Caco-2 (cell line): ENCODE measurements around the gene CDRT15. TPM values are rescaled to one million over a fixed set of nuclear protein-coding genes. Genes with fewer than 3 reads are reported as not detected.

Experiments
- BruUV-seq: library from RNA; stranded (reverse); fragments of 400-500 nt; replicated peaks from 2 replicates; lab custom pipeline; 2021; lab: Mats Ljungman, UMichigan
- CTCF ChIA-PET: fragments of 300-600 bp; sonication (Branson Sonifier 250); formaldehyde crosslinking; loops from one replicate; lab custom pipeline; 2022; ENCODE audit warnings: antibody characterized with exemption; lab: Charles Lee
- POLR2A ChIA-PET: fragments of 300-600 bp; sonication (Branson Sonifier 250); formaldehyde crosslinking; loops from one replicate; lab custom pipeline; 2022; ENCODE audit warnings: antibody characterized with exemption; lab: Charles Lee
- DNase-seq, 2 experiments: peaks; one replicate each; pipeline versions ENCODE4 v3.0.0 to v3.0.0-alpha.2; 2020 to 2022
- H3K27me3 ChIP-seq: replicated peaks from 2 replicates; pipeline ENCODE4 v1.6.0; 2011; ENCODE audit warnings: low read length; ENCODE audit not compliant: control insufficient read depth, insufficient read depth
- H3K36me3 ChIP-seq: 2 replicates; pipeline ENCODE4 v1.5.1; 2011; ENCODE audit warnings: low read length; ENCODE audit not compliant: control insufficient read depth, insufficient read depth
- H3K4me1 ChIP-seq: fragments of 250-450 bp; sonication (Bioruptor Pico); 2 replicates; pipeline ENCODE4 v1.5.1; 2020; ENCODE audit warnings: mild to moderate bottlenecking
- H3K4me3 ChIP-seq: 2 replicates; pipeline ENCODE4 v1.5.1; 2011; ENCODE audit warnings: low read depth, mild to moderate bottlenecking, control low read depth, low read length
- H3K9me3 ChIP-seq: fragments of 250-450 bp; sonication (Bioruptor Pico); 2 replicates; pipeline ENCODE4 v1.5.1; 2020; ENCODE audit warnings: mild to moderate bottlenecking, moderate library complexity
- H3K27ac Mint-ChIP-seq: one replicate; pipeline ENCODE4 v1.8.0; 2022; ENCODE audit warnings: mixed read lengths; ENCODE audit not compliant: unreplicated experiment
- H3K27me3 Mint-ChIP-seq: one replicate; pipeline ENCODE4 v1.8.0; 2022; ENCODE audit warnings: mixed read lengths; ENCODE audit not compliant: insufficient read depth, unreplicated experiment
- H3K36me3 Mint-ChIP-seq: one replicate; pipeline ENCODE4 v1.8.0; 2022; ENCODE audit warnings: mild to moderate bottlenecking, mixed read lengths; ENCODE audit not compliant: insufficient read depth, unreplicated experiment
- H3K4me1 Mint-ChIP-seq: one replicate; pipeline ENCODE4 v1.8.0; 2022; ENCODE audit warnings: low read depth, mixed read lengths; ENCODE audit not compliant: unreplicated experiment
- H3K4me3 Mint-ChIP-seq: one replicate; pipeline ENCODE4 v1.8.0; 2022; ENCODE audit warnings: mild to moderate bottlenecking, moderate library complexity, mixed read lengths; ENCODE audit not compliant: unreplicated experiment
- H3K9me3 Mint-ChIP-seq: one replicate; pipeline ENCODE4 v1.8.0; 2022; ENCODE audit warnings: mixed read lengths; ENCODE audit not compliant: unreplicated experiment
- intact Hi-C: fragments of 100-400 bp; cut with micrococcal nuclease; formaldehyde crosslinking; loops from one replicate; pipeline ENCODE4 v1.10.0; 2022; ENCODE audit not compliant: unreplicated experiment
- total RNA-seq: library from RNA; stranded (reverse); gene quantifications from 2 replicates; pipeline ENCODE4 v1.2.3, GENCODE V29; 2022
- TF ChIP-seq, protein P1 (sequence below), 2 experiments: fragments of 200-600 bp in 1 of 2; IDR thresholded peaks; 1 replicate in 1 of 2; 2 replicates in 1 of 2; pipeline versions ENCODE4 v1.5.1 to v1.8.0; 2011 to 2022; ENCODE audit warnings: antibody characterized with exemption in 1 of 2, control low read depth in 1 of 2, inconsistent platforms in 1 of 2, low read depth in 1 of 2, low read length in 1 of 2, mild to moderate bottlenecking in 1 of 2, moderate library complexity in 1 of 2; ENCODE audit not compliant: insufficient read depth in 1 of 2, severe bottlenecking in 1 of 2, unreplicated experiment in 1 of 2

Gene CDRT15
- total RNA-seq, 1 experiment from 2014 or later: not detected

DNA sequence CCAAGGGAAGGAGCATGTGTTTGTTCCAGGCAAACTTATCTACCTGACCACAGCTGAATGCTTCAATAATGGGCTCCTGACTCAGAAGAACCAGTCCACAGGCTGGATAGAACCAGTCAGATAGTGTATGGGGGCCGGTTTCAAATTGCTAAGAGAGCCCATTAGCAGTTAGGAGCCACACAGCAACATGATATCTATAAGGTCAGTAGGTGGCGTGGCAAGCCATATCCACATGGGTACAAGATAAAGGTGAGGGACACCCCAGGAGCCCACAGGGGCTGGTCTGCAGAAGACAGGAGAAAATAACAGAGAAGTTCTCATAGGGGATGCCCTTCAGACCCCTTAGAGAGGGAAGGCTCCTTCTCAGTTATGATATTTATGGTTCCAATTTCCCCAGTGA lies 31.6 kb upstream of the CDRT15 start:
- no peak for DNase-seq
- Mint-ChIP-seq H3K27me3 (peaks cover 6% of the 10 kb centered on the region), H3K9me3 (no peaks in the 10 kb centered on the region), H3K36me3 (no peaks in the 10 kb centered on the region), H3K27ac (no peak overlapping the region), H3K4me3 (no peak overlapping the region), H3K4me1 (no peaks in the 10 kb centered on the region)
- Histone ChIP-seq H3K9me3 (no peaks in the 10 kb centered on the region), H3K4me1 (no peaks in the 10 kb centered on the region), H3K4me3 (no peak overlapping the region), H3K36me3 (no peaks in the 10 kb centered on the region), H3K27me3 (no peaks in the 10 kb centered on the region)
- CTCF ChIA-PET: no interaction called here
- POLR2A ChIA-PET: no interaction called here
- intact Hi-C loops: no loop called here
- BruUV-seq: no TSS peak
- TF ChIP-seq, protein P1, sequence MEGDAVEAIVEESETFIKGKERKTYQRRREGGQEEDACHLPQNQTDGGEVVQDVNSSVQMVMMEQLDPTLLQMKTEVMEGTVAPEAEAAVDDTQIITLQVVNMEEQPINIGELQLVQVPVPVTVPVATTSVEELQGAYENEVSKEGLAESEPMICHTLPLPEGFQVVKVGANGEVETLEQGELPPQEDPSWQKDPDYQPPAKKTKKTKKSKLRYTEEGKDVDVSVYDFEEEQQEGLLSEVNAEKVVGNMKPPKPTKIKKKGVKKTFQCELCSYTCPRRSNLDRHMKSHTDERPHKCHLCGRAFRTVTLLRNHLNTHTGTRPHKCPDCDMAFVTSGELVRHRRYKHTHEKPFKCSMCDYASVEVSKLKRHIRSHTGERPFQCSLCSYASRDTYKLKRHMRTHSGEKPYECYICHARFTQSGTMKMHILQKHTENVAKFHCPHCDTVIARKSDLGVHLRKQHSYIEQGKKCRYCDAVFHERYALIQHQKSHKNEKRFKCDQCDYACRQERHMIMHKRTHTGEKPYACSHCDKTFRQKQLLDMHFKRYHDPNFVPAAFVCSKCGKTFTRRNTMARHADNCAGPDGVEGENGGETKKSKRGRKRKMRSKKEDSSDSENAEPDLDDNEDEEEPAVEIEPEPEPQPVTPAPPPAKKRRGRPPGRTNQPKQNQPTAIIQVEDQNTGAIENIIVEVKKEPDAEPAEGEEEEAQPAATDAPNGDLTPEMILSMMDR (IDR thresholded peaks at IDR 0.05; ENCODE audit: insufficient read depth in 1 of 2, low read depth in 1 of 2, low read length in 1 of 2, severe bottlenecking in 1 of 2, unreplicated experiment in 1 of 2): no peak

DNA sequence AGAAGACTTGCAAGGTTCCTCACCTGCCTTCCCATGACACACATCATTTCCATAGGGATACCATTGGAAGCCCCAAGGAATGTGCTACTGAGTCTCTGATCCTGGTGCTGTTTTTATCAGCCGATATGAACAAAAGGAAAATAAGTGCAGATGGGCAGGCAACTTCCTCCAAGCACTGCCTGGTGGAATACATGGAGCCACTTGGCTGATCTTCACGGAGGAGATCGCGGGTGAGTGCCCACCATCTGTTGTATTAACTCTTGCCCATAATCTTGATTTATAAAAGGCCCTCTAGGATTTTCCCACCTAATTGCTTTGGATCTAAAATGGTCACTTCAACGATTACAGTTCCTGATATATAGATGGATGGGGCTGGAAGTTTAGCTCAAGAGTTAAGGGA lies 24.7 kb upstream of the CDRT15 start:
- TF ChIP-seq, protein P1 (IDR thresholded peaks at IDR 0.05; ENCODE audit: insufficient read depth in 1 of 2, low read depth in 1 of 2, low read length in 1 of 2, severe bottlenecking in 1 of 2, unreplicated experiment in 1 of 2): no peak
- Mint-ChIP-seq H3K36me3 (no peaks in the 10 kb centered on the region), H3K27ac (no peak overlapping the region), H3K27me3 (no peaks in the 10 kb centered on the region), H3K4me1 (no peaks in the 10 kb centered on the region), H3K4me3 (no peak overlapping the region), H3K9me3 (peaks cover 8% of the 10 kb centered on the region)
- H3K9me3 ChIP-seq: no peaks in the 10 kb centered on the region
- ChIA-PET CTCF (interaction anchor here (0.5 kb wide), 1 partner anchor 562 kb away, joined by 3 read pairs; no protein-coding TSS in a partner anchor), POLR2A (no interaction called here)
- BruUV-seq: no TSS peak
- intact Hi-C loops: no loop called here
- H3K4me3 ChIP-seq: no peak overlapping the region
- DNase-seq: no peak
- no peaks in the 10 kb centered on the region for H3K36me3 ChIP-seq
- no peaks in the 10 kb centered on the region for H3K27me3 ChIP-seq
- no peaks in the 10 kb centered on the region for H3K4me1 ChIP-seq

DNA sequence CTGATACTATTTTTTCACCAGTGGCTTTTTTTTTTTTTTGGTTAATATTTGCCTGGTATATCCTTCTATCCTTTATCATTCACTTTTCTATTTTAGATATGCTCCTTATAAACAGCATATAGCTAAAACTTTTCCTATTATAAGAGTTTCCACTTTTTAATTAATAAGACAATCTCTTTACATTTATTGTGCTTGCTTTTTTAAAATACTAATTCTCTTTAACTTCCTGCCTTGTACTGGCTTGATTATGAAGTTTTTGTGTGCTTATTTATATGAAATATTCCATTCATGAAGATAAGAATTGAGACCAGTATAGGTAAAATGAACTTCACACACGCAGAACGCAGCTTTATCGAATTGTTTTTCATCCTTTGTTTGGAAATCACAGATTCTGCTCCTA lies 9.0 kb upstream of the CDRT15 start:
- H3K27me3 ChIP-seq: no peaks in the 10 kb centered on the region
- H3K27me3 Mint-ChIP-seq: no peaks in the 10 kb centered on the region
- BruUV-seq: no TSS peak
- TF ChIP-seq, protein P1 (IDR thresholded peaks at IDR 0.05; ENCODE audit: insufficient read depth in 1 of 2, low read depth in 1 of 2, low read length in 1 of 2, severe bottlenecking in 1 of 2, unreplicated experiment in 1 of 2): no peak
- no peak overlapping the region for H3K4me3 ChIP-seq
- ChIA-PET POLR2A (no interaction called here), CTCF (no interaction called here)
- H3K36me3 Mint-ChIP-seq: no peaks in the 10 kb centered on the region
- H3K4me1 ChIP-seq: no peaks in the 10 kb centered on the region
- H3K9me3 Mint-ChIP-seq: no peaks in the 10 kb centered on the region
- intact Hi-C loops: no loop called here
- DNase-seq: no peak
- H3K4me3 Mint-ChIP-seq: no peak overlapping the region
- H3K36me3 ChIP-seq: no peaks in the 10 kb centered on the region
- no peak overlapping the region for H3K27ac Mint-ChIP-seq
- no peaks in the 10 kb centered on the region for H3K9me3 ChIP-seq
- H3K4me1 Mint-ChIP-seq: no peaks in the 10 kb centered on the region
